Measurements from ENCODE around the gene DUSP15. TPM values are rescaled to one million over a fixed set of nuclear protein-coding genes. Genes with fewer than 3 reads are reported as not detected.

The DUSP15 gene
- total RNA-seq, 1 donor from 2014 or later, result 0.45 TPM

DNA sequence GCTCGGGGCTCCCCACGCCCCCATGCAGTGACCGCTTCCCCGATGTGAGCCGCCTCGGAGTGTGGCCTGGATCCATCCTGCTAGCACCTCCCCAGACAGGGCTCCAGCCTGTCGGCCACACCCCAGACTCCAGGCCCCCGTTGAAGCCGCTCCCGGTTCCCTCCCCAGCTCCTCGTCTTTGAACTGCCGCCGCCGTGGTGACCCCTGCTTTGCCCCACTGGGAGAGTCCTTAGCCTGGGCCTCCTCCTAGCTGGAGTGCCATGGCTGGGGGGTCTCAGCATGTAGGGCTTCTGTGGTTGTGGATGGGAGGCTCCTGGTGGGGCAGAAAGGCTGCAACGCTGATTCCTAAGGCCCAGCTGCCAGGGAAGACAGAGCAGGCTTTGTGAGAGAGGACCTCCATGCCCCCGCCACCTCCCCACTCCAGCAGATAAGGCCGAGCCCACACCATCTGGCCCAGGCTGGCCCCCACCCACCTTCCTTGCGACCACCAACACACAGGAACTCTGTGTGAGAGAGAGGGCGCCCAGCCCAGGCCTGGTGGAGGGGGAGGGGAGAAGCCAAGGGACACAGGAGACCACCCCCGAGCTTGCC lies 36.3 kb downstream of the DUSP15 start:
- H3K4me2 ChIP-seq, result no peak overlapping the region
- H3K9ac ChIP-seq, result no peak overlapping the region
- no peaks in the 10 kb centered on the region for H3K27me3 ChIP-seq
- peaks cover 25% of the 10 kb centered on the region for H3K4me1 Mint-ChIP-seq
- no peaks in the 10 kb centered on the region for H3K36me3 Mint-ChIP-seq
- no peaks in the 10 kb centered on the region for H4K20me1 ChIP-seq (ENCODE audit: low read depth)
- no peak overlapping the region for H3K27ac Mint-ChIP-seq
- peaks cover 22% of the 10 kb centered on the region for H3K4me1 ChIP-seq
- H3K27me3 Mint-ChIP-seq (ENCODE audit: insufficient read depth, low read depth), result peaks cover 3% of the 10 kb centered on the region
- no peak for DNase-seq (ENCODE audit: low spot score)
- H3K79me2 ChIP-seq (ENCODE audit: low read depth), result no peaks in the 10 kb centered on the region
- no peak overlapping the region for H2AFZ ChIP-seq (replicated peaks)
- H3K36me3 ChIP-seq, result no peaks in the 10 kb centered on the region
- H3F3A ChIP-seq (ENCODE audit: low read depth), result peaks cover 14% of the 10 kb centered on the region
- no peak overlapping the region for H3K4me3 Mint-ChIP-seq
- no peaks in the 10 kb centered on the region for H3K9me3 Mint-ChIP-seq
- H3K9me3 ChIP-seq (ENCODE audit: low read depth), result no peaks in the 10 kb centered on the region
- no peak overlapping the region for H3K4me3 ChIP-seq
- H3K27ac ChIP-seq, result no peak overlapping the region
- TF ChIP-seq EZH2 (IDR thresholded peaks at IDR 0.05) (no peak), EZH2phosphoT487 (IDR thresholded peaks at IDR 0.05) (no peak)
- TF ChIP-seq, protein P1, sequence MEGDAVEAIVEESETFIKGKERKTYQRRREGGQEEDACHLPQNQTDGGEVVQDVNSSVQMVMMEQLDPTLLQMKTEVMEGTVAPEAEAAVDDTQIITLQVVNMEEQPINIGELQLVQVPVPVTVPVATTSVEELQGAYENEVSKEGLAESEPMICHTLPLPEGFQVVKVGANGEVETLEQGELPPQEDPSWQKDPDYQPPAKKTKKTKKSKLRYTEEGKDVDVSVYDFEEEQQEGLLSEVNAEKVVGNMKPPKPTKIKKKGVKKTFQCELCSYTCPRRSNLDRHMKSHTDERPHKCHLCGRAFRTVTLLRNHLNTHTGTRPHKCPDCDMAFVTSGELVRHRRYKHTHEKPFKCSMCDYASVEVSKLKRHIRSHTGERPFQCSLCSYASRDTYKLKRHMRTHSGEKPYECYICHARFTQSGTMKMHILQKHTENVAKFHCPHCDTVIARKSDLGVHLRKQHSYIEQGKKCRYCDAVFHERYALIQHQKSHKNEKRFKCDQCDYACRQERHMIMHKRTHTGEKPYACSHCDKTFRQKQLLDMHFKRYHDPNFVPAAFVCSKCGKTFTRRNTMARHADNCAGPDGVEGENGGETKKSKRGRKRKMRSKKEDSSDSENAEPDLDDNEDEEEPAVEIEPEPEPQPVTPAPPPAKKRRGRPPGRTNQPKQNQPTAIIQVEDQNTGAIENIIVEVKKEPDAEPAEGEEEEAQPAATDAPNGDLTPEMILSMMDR (IDR thresholded peaks at IDR 0.05), result no peak

DNA sequence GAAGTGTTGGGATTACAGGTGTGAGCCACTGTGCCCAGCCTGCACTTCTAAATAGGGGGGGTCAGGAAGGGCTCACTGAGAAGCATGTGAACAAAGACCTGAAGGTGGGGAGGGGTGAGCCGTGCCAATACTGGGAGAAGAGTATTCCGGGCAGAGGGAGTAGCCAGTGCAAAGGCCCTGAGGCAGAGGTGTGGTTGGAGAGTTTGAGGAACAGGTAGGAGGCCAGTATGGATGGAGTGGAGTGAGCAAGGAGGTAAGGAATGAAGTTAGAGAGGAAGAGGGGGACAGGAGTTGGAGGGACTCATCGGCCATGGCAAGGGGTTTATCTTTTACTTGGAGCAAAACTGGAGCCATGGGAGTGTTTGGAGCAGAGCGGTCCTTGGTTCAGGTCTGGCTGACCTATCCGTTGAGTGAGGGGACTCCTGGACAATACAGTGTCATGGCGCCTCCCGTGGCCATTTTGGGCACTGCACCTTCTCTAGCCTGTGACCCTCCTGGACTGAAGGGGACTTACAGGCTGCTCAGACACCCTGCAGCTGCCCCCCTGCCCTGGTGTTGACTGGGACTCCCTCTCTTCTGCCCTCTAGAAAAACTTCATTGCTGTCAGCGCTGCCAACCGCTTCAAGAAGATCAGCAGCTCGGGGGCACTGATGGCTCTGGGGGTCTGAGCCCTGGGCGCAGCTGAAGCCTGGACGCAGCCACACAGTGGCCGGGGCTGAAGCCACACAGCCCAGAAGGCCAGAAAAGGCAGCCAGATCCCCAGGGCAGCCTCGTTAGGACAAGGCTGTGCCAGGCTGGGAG lies 37.0 kb downstream of the DUSP15 start:
- no peaks in the 10 kb centered on the region for H3K27me3 ChIP-seq
- no peak overlapping the region for H2AFZ ChIP-seq (replicated peaks)
- no peaks in the 10 kb centered on the region for H4K20me1 ChIP-seq (ENCODE audit: low read depth)
- Mint-ChIP-seq H3K27me3 (ENCODE audit: insufficient read depth, low read depth) (peaks cover 3% of the 10 kb centered on the region), H3K36me3 (no peaks in the 10 kb centered on the region), H3K9me3 (no peaks in the 10 kb centered on the region), H3K4me1 (peaks cover 25% of the 10 kb centered on the region), H3K4me3 (peak overlapping the region; percentile 21), H3K27ac (peak overlapping the region; percentile 10)
- H3K36me3 ChIP-seq, result no peaks in the 10 kb centered on the region
- H3K4me3 ChIP-seq, result no peak overlapping the region
- DNase-seq (ENCODE audit: low spot score), result peak; percentile 87
- H3K9me3 ChIP-seq (ENCODE audit: low read depth), result no peaks in the 10 kb centered on the region
- no peak overlapping the region for H3K27ac ChIP-seq
- H3K4me1 ChIP-seq, result peaks cover 22% of the 10 kb centered on the region
- TF ChIP-seq EZH2phosphoT487 (IDR thresholded peaks at IDR 0.05), result no peak
- no peak for TF ChIP-seq EZH2 (IDR thresholded peaks at IDR 0.05)
- TF ChIP-seq, protein P1 (IDR thresholded peaks at IDR 0.05), result peak; percentile 93
- no peak overlapping the region for H3K9ac ChIP-seq
- no peaks in the 10 kb centered on the region for H3K79me2 ChIP-seq (ENCODE audit: low read depth)
- no peak overlapping the region for H3K4me2 ChIP-seq
- H3F3A ChIP-seq (ENCODE audit: low read depth), result peaks cover 14% of the 10 kb centered on the region

DNA sequence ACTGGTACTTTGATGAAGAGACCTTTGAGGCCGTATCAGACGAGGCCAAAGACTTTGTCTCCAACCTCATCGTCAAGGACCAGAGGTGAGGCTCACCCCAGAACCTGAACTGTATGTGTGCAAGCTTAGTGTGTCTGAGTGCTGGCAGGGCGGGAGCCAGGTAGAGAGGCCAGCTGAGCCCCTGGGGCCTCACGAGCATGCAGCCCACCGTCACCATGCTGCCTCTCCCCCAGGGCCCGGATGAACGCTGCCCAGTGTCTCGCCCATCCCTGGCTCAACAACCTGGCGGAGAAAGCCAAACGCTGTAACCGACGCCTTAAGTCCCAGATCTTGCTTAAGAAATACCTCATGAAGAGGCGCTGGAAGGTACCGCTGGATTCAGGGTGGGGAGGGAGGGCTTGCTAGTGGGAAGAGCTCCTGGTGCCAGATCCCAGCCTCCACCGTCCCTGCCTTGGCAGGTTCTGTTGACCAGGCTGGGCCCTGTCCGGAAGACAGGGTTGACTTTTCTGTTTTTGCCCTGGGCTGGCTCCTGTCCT lies 38.5 kb downstream of the DUSP15 start:
- Mint-ChIP-seq H3K4me1 (peaks cover 25% of the 10 kb centered on the region), H3K27ac (no peak overlapping the region), H3K4me3 (no peak overlapping the region), H3K27me3 (ENCODE audit: insufficient read depth, low read depth) (peaks cover 5% of the 10 kb centered on the region), H3K9me3 (no peaks in the 10 kb centered on the region), H3K36me3 (no peaks in the 10 kb centered on the region)
- no peaks in the 10 kb centered on the region for H3K9me3 ChIP-seq (ENCODE audit: low read depth)
- H3K4me1 ChIP-seq, result peaks cover 9% of the 10 kb centered on the region
- no peaks in the 10 kb centered on the region for H3K79me2 ChIP-seq (ENCODE audit: low read depth)
- no peak overlapping the region for H2AFZ ChIP-seq (replicated peaks)
- no peaks in the 10 kb centered on the region for H3K27me3 ChIP-seq
- no peak overlapping the region for H3K27ac ChIP-seq
- H4K20me1 ChIP-seq (ENCODE audit: low read depth), result no peaks in the 10 kb centered on the region
- H3K9ac ChIP-seq, result no peak overlapping the region
- peaks cover 1% of the 10 kb centered on the region for H3F3A ChIP-seq (ENCODE audit: low read depth)
- H3K36me3 ChIP-seq, result no peaks in the 10 kb centered on the region
- TF ChIP-seq EZH2phosphoT487 (IDR thresholded peaks at IDR 0.05), result no peak
- no peak for TF ChIP-seq EZH2 (IDR thresholded peaks at IDR 0.05)
- TF ChIP-seq, protein P1 (IDR thresholded peaks at IDR 0.05), result no peak
- no peak for DNase-seq (ENCODE audit: low spot score)
- no peak overlapping the region for H3K4me3 ChIP-seq
- H3K4me2 ChIP-seq, result no peak overlapping the region

All from neural progenitor cell (in vitro differentiated cells).